Measurements from ENCODE around the gene FAM24B. TPM values are rescaled to one million over a fixed set of nuclear protein-coding genes. Genes with fewer than 3 reads are reported as not detected.

Gene FAM24B
- polyA plus RNA-seq, result 28.0 and 36.0 TPM in 2 replicates

GRCh38 chr10:122879339-122880273 is at the start of gene FAM24B:
FAM24B (minus strand) TSS chr10:122879581; CDS start chr10:122850515, 29,066 bp downstream.

GRCh38 chr10:122910310-122910709 is 30.9 kb upstream of the FAM24B start, which contains the start of gene FAM24A:
FAM24A (plus strand) TSS chr10:122910610; CDS start chr10:122911635, 1,025 bp downstream.

GRCh38 chr10:122845783-122846332 is 33.5 kb downstream of the FAM24B start, which contains the start of gene CUZD1:
CUZD1 (minus strand) TSS chr10:122845857; CDS start chr10:122845843, 14 bp downstream.

Other genes with a start within 250 kb of the FAM24B start
- not detected in 2 replicates for gene C10orf120, start 179.7 kb downstream of the FAM24B start, polyA plus RNA-seq
- 0.66 TPM in 1 of 2 replicates, not detected in the other for gene CUZD1, start 33.7 kb downstream of the FAM24B start, polyA plus RNA-seq
- gene FAM24A, start 31.0 kb upstream of the FAM24B start, polyA plus RNA-seq, result not detected in 2 replicates
- 21.1 and 40.9 TPM in 2 replicates for gene C10orf88, start 74.6 kb upstream of the FAM24B start, polyA plus RNA-seq
- gene PSTK, start 100.8 kb upstream of the FAM24B start, polyA plus RNA-seq, result 54.8 and 71.3 TPM in 2 replicates
- 11.2 and 13.7 TPM in 2 replicates for gene IKZF5, start 129.2 kb upstream of the FAM24B start, polyA plus RNA-seq
- gene ACADSB, start 129.4 kb upstream of the FAM24B start, polyA plus RNA-seq, result 19.3 and 25.1 TPM in 2 replicates